ENCODE results near the gene SDCCAG8. TPM values are rescaled to one million over a fixed set of nuclear protein-coding genes. Genes with fewer than 3 reads are reported as not detected.

Gene SDCCAG8
- total and polyA plus RNA-seq, 2 of the 8 experiments (the other 6 are each of a cell fraction or from before 2014, with no cell fraction given) = 15.6 to 21.0 TPM

DNA sequence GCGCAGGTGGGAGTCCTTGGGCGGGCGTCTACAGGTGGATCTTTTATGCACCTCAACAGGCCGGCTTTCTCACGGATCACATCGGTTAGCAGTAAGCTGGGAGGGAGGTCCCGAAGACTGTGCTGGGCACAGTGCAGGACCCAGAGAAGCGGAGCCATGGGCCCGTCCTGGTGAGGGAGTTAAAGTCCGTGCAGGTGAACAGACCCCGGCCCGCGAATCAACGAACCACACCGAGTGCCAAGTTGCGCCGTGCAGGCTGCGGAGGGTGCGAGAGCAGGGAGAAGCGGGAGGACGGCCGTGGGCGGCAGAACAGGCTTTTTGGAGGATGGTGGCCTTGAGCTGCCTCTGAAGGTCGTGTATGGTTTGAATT lies 233.3 kb downstream of the SDCCAG8 start (continued):
- TF ChIP-seq SRF (IDR thresholded peaks at IDR 0.05; ENCODE audit: low read depth, low read length) = no peak
- TF ChIP-seq SIX5 (IDR thresholded peaks at IDR 0.05; ENCODE audit: low read depth, low read length) = no peak
- no peak for TF ChIP-seq CBX8 (IDR thresholded peaks at IDR 0.05; ENCODE audit: borderline replicate concordance, low read depth, low read length)
- TF ChIP-seq, protein P1, sequence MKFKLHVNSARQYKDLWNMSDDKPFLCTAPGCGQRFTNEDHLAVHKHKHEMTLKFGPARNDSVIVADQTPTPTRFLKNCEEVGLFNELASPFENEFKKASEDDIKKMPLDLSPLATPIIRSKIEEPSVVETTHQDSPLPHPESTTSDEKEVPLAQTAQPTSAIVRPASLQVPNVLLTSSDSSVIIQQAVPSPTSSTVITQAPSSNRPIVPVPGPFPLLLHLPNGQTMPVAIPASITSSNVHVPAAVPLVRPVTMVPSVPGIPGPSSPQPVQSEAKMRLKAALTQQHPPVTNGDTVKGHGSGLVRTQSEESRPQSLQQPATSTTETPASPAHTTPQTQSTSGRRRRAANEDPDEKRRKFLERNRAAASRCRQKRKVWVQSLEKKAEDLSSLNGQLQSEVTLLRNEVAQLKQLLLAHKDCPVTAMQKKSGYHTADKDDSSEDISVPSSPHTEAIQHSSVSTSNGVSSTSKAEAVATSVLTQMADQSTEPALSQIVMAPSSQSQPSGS (IDR thresholded peaks at IDR 0.05; ENCODE audit: low read length) = no peak
- no peak for TF ChIP-seq SIN3A (conservative IDR thresholded peaks at IDR 0.05 in 1 of 2, IDR thresholded peaks at IDR 0.05 in 1 of 2; ENCODE audit: low read depth in 1 of 2, low read length in 2 of 2)
- no peak for TF ChIP-seq SIRT6 (IDR thresholded peaks at IDR 0.05; ENCODE audit: low read length)

All from H1 (cell line).